GM18511 (cell line): Measurements from ENCODE around the gene ADAMTS12.
"Not testable (repeated sequence)": the region's sequence is repeated elsewhere in the genome, so short reads cannot be mapped to it uniquely, and the experiment has no call there.

ENCODE experiments used
- ATAC-seq: cut with Tn5 transposase; IDR thresholded peaks from one replicate; pipeline ENCODE4 v1.9.1; 2021; ENCODE audit warnings: mild to moderate bottlenecking, moderate library complexity; ENCODE audit not compliant: unreplicated experiment

ADAMTS12 gene

DNA sequence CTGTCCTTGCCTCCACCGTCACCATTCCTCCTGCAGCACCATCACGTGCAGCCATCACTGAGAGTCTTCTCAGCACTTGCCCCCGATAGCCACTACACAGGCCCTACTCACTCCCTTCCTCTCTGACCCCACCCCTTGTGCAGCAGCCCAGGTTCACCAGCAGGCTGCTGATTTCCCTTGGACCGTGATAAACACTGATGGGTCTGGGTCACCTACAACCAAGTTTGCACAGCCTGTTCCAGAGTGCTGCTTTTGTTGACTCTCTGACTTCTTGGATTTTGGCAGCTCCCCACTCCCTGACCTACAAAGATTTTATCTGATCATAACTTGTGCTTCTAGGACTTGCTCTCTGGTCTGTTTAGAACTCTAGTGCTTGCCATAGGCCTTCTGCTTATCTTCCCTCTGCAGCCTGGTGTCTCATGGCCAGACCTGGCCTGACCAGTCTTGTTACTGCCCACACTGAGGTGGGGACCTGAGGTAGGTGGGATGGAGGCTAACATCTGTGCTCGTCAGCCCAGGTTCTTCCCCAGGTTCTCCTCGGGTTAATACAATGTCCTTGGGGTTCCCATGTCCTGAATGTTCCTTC, 341.7 kb downstream of the ADAMTS12 start:
- ATAC-seq: no peak

DNA sequence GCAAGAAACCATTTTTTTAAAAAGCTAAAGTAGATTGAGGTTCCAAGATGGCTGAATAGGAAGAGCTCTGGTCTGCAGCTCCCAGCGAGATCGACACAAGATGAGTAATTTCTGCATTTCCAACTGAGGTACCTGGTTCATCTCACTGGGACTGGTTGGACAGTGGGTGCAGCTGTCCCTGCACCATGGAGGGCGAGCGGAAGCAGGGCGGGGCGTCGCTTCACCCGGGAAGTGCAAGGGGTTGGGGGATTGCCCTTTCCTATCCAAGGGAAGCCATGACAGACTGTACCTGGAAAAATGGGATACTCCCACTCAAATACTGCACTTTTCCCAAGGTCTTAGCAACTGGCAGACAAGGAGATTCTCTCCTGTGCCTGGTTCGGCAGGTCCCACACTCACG, 352.0 kb downstream of the ADAMTS12 start:
- ATAC-seq: not testable (repeated sequence)

DNA sequence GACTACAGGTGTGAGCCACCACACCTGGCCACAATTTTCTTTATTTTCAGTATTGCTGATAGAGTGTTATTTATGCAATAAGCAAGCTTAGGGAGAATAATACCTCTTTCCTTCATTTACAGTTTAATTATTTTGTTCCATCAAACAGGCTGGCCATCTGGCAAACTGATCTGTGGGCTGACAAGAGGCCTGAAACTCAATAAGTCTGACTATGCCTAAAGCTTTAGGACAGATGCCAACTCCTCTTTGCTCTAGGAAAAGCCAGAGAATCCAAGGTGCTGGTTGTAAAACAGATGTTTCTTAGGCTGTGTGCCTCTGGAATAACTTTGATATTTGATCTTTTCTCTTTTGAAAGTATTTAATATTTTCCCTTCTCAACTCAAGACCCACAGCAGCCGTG, 352.6 kb downstream of the ADAMTS12 start:
- ATAC-seq: no peak

DNA sequence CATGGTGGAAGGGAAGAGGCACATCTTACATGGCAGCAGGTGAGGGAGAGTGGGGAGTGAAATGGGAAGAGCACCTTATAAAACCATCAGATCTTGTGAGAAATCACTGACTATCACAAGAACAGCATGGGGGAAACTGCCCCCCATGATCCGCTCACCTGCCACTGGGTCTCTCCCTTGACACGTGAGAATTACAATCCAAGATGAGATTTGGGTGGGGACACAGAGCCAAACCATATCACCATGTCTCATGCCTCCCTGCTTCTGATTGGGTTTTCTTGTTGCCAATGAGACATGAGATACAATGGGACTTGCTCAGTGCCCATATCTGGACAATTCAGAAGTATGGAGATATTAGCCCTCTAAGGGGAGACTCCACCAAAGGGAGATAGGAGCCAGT, 353.6 kb downstream of the ADAMTS12 start:
- no peak for ATAC-seq

DNA sequence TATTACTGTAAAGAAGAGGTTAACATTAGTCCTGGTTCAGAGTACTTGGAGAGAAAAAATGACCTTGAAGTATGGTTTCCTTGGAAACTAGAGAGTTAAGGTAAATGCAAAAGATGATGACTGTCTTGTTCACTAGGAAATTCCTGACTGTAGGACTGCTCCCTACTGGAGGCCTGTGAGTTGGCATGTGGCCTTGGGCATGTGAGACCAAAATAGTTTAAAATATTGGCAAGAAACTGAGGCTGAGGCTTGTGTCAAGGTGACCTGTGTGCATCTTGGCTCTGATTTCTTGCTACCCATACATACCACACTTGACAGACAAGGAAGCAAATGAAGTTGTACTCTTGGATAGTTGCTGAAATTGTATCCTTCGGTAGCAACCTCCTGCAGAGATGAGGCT, 354.6 kb downstream of the ADAMTS12 start:
- no peak for ATAC-seq

DNA sequence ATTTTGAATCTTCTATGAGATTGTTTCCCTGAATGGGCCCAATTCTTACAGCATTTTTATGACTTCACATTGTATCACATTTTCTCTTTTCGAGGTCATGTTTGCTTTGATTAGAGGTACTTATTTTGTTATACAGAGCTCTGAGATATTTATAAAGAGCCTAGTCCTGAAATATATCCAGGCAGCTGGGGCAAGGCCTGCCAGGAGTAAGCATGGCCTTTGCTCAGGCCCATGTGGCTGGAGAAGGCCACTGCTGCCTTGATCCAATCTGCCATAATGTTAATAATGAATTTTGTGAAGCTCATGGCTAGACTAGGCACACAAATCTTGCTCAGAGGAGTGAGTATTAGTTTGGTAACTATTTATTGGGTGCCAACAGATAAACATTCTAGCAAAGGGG, 355.0 kb downstream of the ADAMTS12 start:
- ATAC-seq: no peak

DNA sequence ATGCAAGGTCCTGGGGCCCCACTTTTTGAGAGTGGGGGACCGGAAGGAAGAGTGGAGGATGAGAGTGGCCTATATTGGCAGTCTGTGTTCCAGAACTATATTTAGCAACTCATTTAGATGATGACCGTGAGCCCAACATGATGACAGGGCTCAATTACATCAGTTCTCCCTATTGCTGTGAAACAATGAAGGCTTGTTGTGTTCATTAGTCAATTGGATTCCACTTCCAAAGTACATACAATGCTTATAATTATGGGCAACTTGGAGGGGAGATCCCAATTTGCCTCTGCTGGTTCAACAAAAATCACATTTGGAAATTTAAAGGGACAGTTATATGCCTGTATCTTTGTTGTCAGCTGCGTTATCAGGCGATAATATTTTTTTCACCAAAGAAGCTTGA, 360.0 kb downstream of the ADAMTS12 start:
- ATAC-seq: no peak

DNA sequence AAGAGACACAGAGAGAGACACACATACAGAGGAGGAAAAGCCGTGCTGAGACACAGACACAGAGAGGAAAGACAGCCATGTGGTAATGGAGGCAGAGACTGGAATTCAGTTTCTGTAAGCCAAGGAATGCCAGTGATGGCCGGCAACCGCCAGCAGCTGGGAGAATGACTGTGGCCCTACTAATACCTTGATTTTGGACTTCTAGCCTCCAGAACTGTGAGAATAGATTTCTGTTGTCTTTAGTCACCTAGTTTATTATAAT, 360.8 kb downstream of the ADAMTS12 start:
- ATAC-seq: no peak

DNA sequence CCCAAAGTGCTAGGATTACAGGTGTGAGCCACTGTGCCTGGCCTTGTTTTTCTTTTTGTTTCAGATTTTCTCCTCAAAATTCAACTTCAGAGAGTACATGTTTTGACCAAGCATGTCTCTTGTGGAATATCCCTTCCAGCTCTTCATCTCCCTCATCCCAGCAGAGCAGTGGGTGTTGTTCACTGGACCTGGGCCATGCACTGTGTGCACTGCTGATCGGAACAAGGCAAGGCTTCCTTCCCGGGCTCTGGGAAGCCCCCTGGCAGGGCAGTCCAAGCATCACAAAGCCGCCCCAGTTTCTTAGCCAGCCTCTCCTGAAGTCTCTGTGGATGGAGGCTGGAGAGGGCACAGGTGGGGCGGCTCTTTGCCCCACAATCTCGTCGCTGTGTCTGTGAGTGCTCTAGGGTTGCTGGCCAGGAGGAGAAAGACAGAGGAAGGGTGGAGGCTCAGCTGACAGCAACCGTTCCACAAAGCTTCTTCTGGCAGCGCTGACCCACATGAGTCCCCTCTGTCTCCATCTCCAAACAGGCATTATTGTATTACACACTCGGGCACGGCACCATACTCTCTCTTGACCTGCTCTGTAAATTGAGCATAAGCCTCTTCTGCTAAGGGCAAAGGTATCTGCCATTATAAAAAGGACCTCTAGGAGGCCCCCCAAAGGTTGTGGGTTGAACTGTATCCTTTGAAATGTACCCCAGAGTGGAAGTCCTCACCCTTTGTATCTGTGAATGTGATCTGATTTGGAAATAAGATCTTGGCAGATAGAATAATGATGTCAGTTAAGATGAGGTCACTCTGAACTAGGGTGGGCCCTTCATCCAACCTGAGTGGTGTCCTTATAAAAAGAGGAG, 361.4 kb downstream of the ADAMTS12 start:
- no peak for ATAC-seq

DNA sequence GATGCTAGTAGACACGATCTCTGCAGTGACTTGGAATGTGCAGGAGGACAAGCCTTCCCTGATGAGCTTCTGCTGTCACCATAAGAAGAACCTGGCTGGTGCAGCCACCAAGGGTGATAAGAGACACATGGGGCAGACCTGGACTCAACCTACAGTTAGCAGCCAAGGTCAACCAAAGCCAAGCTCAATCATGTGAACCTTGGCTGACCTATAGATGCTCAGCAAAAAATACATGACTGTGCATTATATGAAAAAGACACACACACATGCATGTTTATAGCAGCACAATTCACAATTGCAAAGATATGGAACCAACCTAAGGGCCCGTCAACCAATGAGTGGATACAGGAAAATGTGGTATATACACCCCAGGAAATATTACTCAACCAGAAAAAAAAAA, 364.1 kb downstream of the ADAMTS12 start:
- ATAC-seq: no peak

DNA sequence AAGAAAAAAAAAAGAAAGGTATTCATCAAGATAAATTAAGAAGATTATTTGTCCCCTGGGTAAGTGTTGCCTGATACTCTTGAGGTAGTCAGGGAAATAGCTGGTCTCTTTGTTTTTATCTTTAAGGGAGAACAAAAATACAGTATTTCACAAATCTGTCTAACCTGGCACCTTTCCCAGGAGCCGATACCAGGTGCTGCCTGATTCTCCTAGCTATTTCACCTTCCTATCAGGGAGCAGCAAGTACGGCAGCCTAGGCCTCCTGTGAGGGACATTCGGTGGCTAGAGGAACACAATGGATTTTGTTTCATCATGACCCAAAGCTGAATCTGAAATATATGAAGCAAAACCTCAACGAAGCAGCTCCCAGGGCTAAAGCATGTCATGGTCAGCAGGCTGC, 365.0 kb downstream of the ADAMTS12 start:
- ATAC-seq: no peak

DNA sequence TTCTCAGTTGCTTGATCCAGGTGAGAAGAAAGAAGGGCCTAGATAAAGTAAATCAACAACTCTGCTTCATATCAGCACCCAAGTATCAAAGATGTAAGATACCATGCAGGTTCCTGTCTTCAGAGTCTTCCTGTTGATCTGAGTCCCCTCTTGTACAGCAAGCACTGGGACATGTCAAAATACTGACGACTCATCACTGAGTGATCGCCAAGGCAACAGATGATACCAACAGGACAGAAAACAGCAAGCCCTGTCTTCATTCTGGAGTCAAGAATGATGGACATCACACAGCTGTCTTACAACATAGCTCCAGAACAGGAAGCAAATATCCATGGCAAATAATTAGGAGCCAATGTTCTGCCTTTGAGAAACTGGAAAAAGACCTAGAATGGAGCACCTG, 367.3 kb downstream of the ADAMTS12 start:
- no peak for ATAC-seq

DNA sequence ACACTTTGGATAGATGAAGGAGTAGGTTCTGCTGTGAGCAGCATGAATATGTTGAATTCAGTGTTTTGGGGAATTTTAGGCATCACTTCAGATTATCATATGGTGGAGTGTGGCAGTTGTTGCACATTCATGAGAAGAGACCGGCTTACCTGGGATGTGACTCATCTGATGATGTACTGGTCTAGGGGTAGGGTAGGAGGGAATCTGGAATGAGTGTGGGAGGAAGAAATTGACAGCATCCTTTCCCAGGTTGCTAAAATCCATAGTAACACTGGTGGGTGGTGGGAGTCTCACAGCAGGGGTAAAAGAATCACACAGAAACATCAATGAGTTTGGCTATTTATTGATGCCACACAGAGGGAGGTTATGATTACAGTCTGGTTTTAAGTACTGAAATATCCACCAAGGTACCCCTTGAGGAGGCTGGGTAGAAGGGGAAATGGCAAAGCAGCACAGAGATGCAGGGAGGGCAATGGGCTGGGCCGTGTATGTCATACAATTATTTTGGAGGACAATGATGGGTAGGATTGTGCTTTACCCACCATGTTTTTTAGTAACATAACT, 368.5 kb downstream of the ADAMTS12 start:
- ATAC-seq: no peak

DNA sequence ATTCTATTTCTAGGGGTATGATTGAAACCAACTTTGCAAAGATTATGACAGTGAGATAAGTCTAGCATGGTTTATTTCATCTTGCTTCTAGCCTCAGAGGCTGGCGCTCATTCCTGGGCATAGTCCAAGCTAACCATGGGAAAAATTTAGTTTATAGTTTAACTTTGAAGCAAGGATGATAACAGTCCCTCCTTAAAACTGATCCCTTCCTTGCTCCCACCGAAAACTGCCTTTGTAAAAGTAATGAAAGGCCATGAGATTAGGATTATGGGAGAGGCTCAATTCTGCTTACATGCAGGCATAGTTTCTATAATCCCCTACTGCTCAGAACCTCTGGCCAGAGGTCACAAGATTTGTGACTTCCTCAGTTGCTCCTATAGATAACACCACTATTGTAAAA, 375.4 kb downstream of the ADAMTS12 start:
- no peak for ATAC-seq

DNA sequence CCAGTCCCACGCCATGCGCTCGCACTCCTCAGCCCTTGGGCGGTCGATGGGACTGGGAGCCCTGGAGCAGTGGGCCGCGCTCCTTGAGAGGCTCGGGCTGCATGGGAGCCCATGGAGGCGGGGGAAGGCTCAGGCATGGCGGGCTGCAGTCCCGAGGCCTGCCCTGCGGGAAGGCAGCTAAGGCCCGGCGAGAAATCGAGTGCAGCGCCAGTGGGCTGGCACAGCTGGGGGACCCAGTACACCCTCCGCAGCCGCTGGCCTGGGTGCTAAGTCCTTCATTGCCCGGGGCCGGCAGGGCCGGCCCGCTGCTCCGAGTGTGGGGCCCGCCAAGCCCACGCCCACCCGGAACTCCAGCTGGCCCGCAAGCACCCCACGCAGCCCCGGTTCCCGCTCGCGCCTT, 376.4 kb downstream of the ADAMTS12 start:
- ATAC-seq: not testable (repeated sequence)

DNA sequence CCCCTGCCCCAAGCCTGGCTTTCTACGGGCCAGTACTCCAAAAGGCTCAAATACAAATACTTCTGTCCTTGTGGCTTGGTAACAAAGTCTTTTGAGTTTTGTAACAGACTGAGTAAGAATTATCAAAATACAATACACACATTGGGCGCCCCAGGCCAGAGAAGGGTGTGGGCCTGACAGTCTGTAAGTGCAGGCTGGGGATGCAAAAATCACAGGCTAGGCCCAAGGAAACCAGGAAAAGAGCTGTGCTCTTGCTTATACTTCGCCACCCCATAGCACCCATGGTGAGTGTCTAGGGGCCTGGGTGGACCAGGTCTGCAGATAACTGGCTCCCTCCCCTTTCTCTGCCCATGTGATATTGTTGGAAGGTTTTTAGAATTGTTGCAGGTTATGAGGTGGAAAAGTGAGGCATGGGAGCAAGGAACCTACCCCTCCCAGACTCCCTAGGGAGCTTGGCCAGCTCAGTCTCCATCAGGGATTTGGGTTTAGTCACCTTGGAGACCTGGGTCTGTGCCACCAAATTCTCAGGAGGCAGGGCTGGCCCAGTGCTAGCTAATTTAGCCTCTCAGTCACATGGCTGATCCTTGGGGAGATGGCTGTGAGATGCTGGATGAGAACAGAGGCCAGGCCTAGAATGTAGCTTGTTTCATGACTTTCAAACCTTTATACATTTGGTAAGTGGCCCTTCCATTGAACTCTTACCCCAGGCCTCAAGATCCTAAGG, 378.2 kb downstream of the ADAMTS12 start:
- no peak for ATAC-seq

DNA sequence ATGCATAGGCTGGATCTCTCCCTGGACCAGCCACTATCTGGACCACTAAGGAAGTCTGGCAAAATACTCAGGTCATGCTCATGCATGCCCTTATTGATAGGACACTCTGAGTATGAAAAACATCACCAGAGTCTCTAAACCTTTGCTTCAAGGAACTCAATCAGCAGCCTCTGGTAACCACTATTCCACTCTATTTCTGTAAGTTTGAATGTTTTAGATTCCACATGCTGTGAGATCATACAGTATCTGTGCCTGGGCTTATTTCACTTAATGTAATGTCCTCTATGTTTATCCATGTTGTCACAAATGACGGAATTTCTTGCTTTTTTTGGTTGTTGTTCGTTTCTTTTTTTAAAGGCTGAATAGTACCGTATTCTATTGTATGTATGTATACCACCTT, 382.8 kb downstream of the ADAMTS12 start:
- ATAC-seq: no peak

DNA sequence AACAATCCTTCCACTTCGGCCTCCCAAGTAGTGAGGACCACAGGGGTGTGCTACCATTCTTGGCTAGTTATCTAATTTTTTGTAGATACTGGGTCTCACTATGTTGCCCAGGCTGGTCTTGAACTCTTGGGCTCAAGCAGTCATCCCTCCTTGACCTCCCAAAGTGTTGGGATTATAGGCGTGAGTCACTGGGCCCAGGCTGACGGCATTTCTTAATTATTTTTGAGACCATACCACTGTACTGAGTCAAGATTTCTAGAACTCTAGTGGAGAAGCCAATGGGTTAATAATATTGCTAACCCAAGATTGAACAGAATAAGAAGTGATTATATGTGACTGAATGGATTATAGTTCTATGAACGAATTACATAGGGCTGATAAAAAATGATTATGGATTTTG, 384.4 kb downstream of the ADAMTS12 start:
- ATAC-seq: no peak

DNA sequence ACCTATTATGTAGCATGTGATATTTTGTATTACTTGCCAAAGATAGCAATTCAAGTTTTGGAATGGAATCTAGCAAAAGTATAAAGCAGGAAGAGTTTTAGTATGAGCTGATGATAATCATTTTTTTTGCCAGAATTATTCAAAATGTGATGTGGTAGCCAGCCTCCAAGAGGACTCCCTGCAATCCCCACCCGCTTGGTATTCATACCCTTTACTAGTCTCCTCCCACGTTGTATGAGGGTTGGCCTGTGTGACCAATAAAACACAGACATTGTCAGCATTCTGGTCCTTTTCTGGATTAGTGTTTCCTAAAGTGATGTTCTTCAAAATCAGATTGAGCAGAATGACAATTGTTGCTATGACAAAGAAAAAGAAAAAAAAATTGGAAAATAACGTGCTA, 387.2 kb downstream of the ADAMTS12 start:
- no peak for ATAC-seq

DNA sequence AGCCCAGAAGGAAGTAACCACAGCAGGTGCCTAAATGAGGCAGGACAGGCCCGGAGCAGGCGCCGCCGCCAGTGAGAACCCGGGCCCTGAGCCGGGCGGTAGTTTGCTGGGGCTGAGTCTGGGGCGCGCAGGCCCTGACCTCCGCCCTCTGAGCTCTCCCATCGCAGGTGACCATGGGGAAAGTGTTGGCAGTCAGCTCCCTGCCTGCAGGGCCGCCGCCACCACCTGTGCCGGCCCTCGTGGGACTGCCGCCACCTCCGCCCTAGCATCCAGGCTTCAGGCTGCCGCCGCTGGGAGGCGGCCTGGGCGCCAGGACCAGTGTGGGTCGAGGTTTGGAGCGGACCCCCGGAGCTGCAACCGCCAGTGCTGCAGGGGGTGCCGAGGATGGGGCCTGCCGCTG, 389.9 kb downstream of the ADAMTS12 start:
- no peak for ATAC-seq

DNA sequence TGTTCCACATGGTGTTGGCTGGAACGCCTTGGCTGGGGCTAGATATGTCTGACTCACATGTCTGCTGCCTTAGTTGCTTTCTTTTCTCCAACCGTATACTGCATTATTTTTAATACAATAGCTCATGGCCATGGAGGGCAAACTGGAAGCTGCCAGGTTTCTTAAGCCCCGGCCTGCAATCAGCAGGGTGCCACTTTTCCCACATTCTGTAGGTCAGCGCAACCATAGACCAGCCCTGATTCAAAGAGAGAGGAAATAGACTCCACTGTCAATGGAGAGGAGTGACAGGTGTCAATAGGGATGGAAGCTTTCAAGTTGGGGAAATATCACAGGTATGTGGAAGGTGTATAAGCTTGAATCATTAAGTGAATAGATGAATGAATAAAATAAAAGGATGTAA, 390.5 kb downstream of the ADAMTS12 start:
- ATAC-seq: no peak

DNA sequence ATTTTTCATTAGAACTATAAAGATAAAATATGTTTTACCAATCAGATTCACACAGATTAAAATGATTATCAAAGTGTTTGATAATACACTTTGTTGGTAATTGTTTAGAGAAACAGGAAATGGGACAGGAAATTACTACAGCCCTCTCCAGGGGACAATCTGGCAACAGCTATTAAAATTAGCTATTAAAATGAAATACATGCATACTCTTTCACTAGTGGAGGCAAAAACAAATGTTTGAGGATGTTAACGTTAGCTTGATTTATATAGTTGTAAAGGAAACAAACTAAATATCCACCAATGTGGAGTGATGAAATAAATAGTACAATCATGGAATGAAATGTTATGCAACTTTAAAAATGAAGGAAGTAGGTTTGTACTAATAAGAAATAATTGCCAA, 397.3 kb downstream of the ADAMTS12 start:
- no peak for ATAC-seq
